ENCODE measurements around the gene MIA.

Gene MIA

GRCh38 chr19:40775632-40776022 is 306 bp downstream of the MIA start:
- no peak for DNase-seq (ENCODE audit: low spot score)
- in situ Hi-C loops (cut with MboI; ENCODE audit: low pct_unique_long_range_greater_than_20kb, low sequenced_read_pairs, unreplicated experiment) = no loop called here
- TF ChIP-seq CTCF (IDR thresholded peaks at IDR 0.05; ENCODE audit: extremely low read depth, insufficient read depth, missing control alignments) = no peak

- in situ Hi-C loops (cut with MboI; ENCODE audit: low pct_unique_long_range_greater_than_20kb, low sequenced_read_pairs, unreplicated experiment) = no loop called here
- no peak for DNase-seq (ENCODE audit: low spot score)
- TF ChIP-seq CTCF (IDR thresholded peaks at IDR 0.05; ENCODE audit: extremely low read depth, insufficient read depth, missing control alignments) = no peak
These were observed 1.0 kb downstream of the MIA start for GRCh38 chr19:40776364-40776763.

- in situ Hi-C loops (cut with MboI; ENCODE audit: low pct_unique_long_range_greater_than_20kb, low sequenced_read_pairs, unreplicated experiment) = no loop called here
- DNase-seq (ENCODE audit: low spot score) = peak; percentile 88
- no peak for TF ChIP-seq CTCF (IDR thresholded peaks at IDR 0.05; ENCODE audit: extremely low read depth, insufficient read depth, missing control alignments)
These were observed 1.8 kb downstream of the MIA start for GRCh38 chr19:40776932-40777644.

GRCh38 chr19:40777645-40777936 is 2.3 kb downstream of the MIA start:
- no peak for TF ChIP-seq CTCF (IDR thresholded peaks at IDR 0.05; ENCODE audit: extremely low read depth, insufficient read depth, missing control alignments)
- in situ Hi-C loops (cut with MboI; ENCODE audit: low pct_unique_long_range_greater_than_20kb, low sequenced_read_pairs, unreplicated experiment) = no loop called here
- no peak for DNase-seq (ENCODE audit: low spot score)

GRCh38 chr19:40777937-40778705 is 2.8 kb downstream of the MIA start, which contains the start of gene RAB4B:
Gene RAB4B, plus strand, starts transcription at chr19:40778247. Its CDS starts 129 bp downstream, at chr19:40778376.
- DNase-seq (ENCODE audit: low spot score) = peak; percentile 95
- no peak for TF ChIP-seq CTCF (IDR thresholded peaks at IDR 0.05; ENCODE audit: extremely low read depth, insufficient read depth, missing control alignments)
- in situ Hi-C loops (cut with MboI; ENCODE audit: low pct_unique_long_range_greater_than_20kb, low sequenced_read_pairs, unreplicated experiment) = no loop called here

GRCh38 chr19:40778706-40779284 is 3.5 kb downstream of the MIA start:
- DNase-seq (ENCODE audit: low spot score) = no peak
- in situ Hi-C loops (cut with MboI; ENCODE audit: low pct_unique_long_range_greater_than_20kb, low sequenced_read_pairs, unreplicated experiment) = no loop called here
- TF ChIP-seq CTCF (IDR thresholded peaks at IDR 0.05; ENCODE audit: extremely low read depth, insufficient read depth, missing control alignments) = no peak

Data from GM13977 (cell line).